Activated effector memory CD4-positive, alpha-beta T cell treated with anti-CD3 and anti-CD28 coated beads, Interleukin-2, amount 50 U/mL, for 16 hours (primary cell): ENCODE measurements around the gene PPDPF.
A peak's percentile ranks its signal among the peaks of the same experiment; 100 is the strongest.

Experiments used
- DNase-seq: peaks from one replicate; pipeline ENCODE4 v3.0.0-alpha.2; 2020

The PPDPF gene

DNA sequence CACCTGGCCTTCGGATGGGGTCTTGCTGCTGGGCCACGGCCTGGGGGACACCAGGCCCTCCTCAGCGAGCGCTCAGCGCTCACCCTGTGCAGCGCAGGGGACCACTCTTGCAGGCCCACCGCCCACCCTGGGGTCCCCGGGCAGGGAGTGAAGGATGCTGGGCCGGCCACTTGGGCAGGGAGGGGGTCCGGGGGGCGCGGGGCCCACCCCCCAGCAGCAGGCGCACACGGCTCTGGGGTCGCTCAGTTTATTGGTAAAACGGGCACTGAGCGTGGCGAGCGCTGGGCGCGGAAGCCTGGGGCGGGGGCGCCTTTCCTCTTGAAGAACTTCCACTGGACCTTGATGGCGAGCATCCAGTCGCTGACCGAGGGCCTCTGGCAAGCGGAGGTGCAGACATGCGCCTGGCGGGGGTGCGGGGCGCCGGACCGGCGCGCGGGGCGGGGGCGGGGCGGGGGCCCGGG, 32.8 kb upstream of the PPDPF start:
- no peak for DNase-seq

DNA sequence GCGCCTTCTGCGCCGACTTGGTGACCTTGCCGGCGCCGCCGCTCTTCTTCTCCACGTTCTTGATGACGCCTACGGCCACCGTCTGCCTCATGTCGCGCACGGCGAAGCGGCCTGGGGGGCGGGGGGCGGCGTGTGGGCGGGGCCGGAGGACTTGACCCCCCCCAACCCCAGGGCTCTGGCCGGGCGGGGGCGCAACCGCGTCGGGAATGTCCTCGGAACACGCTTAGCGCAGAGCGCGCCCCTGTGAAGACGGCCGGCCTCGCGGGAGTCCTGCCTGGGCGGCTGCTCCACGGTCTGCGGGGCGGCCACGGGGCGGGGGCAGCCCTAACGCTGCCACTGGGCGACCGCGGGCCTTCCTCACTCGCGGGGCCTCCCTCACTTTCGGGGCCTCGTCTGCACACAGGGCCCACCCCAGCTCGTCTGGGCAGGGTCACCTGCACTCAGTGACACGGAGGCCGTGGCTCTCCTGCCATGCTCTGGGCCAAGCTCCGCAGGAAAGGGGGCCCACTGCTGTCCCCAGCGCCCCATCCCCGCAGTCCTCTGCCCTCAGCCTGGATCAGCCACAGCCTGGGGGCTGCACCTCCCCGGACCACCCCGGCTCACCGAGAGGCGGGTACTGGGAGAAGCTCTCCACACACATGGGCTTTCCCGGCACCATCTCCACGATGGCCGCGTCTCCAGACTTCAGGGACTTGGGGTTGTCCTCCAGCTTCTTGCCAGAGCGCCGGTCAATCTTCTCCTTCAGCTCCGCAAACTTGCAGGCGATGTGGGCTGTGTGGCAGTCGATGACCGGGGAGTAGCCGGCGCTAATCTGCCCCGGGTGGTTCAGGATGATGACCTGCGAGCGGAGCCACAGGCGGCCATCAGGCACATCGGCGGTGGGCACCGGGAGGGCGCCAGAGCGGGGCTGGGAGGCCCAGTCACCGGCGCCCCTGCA, 32.0 kb upstream of the PPDPF start:
- no peak for DNase-seq

DNA sequence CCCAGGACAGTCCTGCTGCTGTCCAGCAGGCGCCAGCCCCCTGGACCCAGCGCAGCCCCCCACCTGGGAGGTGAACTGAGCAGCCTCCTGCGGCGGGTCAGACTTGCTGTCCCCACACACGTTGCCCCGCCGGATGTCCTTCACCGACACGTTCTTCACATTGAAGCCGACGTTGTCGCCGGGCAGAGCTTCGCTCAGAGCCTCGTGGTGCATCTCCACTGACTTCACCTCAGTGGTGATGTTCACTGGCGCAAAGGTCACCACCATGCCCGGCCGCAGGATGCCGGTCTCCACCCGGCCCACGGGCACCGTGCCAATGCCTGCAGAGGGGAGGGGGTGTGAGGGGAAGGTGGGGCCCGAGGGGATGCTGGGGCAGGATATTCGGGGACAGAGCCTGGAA, 30.1 kb upstream of the PPDPF start:
- DNase-seq, result no peak

DNA sequence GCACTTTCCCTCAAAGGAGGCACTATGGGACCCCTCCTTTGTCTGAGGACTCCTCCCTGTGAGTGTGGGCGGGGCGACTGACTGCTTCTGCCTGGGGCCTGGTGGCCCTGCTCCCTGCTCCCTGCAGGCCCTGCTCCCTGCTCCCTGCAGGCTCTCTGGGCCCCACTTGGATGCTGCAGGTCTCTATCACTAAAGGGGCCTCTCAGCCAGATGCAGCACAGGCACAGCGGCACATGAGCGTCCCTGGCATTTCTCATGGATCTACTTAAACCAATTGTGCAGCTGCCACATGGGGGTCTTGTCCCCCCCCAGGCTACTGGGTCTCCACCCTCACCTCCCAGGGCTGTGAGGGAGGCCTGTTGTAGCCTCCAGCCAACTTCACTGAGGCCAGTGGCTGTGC, 29.5 kb upstream of the PPDPF start:
- DNase-seq, result no peak

DNA sequence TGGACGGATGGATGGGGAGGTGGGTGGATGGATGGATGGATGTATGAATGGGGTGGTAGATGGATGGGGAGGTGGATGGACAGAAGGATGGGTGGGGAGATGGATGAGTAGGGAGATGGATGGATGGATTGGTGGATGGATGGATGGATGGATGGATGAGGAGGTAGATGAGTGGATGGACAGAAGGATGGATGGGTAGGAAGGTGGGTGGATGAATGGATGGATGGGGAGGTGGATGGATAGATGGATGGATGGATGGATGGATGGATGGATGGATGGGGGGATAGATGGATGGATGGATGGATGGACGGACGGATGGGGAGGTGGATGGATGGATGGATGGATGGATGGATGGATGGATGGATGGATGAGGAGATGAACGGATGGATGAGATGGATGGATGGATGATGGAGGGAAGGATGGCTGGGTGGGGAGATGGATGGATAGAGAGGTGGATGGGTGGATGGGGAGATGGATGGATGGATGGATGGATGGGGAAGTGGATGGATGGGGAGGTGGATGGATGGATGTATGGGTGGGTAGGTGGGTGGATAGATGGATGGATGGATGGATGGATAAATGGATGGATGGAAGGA, 28.8 kb upstream of the PPDPF start:
- DNase-seq, result no peak

DNA sequence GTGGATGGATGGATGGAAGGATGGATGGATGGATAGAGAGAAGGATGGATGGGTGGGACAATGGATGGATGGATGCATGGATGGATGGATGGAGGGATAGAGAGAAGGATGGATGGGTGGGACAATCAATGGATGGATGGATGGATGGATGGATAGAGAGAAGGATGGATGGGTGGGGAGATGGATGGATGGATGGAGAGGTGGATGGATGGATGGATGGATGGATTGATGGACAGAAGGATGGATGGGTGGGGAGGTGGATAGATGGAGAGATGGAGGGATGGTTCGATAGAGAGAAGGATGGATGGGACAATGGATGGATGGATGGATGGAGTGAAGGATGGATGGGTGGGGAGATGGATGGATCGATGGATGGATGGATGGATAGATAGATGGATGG, 28.0 kb upstream of the PPDPF start:
- DNase-seq, result no peak

DNA sequence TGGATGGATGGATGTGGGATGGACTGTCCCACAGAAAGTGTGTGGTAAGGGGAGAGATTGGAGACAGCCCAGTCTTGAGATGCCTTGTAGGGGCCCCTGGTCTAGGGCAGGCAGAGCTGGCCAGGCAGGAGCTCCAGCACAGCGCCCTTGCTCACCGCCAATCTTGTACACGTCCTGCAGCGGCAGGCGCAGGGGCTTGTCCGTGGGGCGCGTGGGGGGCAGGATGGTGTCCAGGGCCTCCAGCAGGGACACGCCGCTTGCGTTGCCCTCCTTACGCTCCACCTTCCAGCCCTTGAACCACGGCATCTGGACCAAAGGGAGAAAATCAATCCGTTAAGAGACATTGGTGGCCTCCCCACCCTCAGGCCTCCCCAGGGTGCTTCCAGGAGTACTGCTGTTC, 27.6 kb upstream of the PPDPF start:
- no peak for DNase-seq

DNA sequence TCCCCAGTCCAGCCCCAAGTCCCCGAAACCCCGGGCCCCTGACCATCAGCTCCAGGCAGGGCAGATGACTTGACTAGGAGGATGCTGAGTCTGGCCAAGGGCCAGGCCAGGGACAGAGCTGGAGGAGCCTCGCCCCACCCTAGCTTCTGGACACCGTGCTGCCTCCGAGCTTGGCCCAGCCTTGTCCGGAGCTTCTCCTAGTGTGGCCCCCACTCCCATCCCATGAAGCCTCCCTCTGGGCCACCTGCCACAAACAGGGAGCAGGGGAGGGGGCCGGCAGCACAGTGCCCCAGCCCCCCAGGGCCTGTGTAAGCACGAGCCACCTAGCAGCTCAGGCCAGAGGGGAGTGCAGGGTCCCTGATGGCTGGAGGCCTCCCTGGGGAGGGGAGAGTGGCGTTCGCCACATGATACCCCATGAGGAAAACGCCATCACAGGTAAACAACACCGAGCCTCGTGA, 27.0 kb upstream of the PPDPF start:
- no peak for DNase-seq

DNA sequence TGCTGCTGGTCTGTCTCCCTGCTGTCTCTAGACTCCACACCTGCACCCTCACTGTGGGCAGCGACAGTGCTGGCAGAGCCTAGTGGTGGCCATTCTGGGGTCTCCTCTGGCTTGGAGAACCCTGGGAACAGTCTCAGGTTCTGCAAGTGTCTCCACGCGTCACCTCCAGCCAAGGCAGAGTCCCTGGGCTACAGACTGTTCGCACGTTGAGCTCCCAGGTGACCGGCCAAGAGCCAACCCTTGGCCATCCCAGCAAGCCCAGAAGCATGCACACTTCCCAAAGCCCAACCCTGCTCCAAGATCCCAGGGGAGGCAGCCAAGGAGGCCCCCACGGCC, 26.5 kb upstream of the PPDPF start:
- no peak for DNase-seq

DNA sequence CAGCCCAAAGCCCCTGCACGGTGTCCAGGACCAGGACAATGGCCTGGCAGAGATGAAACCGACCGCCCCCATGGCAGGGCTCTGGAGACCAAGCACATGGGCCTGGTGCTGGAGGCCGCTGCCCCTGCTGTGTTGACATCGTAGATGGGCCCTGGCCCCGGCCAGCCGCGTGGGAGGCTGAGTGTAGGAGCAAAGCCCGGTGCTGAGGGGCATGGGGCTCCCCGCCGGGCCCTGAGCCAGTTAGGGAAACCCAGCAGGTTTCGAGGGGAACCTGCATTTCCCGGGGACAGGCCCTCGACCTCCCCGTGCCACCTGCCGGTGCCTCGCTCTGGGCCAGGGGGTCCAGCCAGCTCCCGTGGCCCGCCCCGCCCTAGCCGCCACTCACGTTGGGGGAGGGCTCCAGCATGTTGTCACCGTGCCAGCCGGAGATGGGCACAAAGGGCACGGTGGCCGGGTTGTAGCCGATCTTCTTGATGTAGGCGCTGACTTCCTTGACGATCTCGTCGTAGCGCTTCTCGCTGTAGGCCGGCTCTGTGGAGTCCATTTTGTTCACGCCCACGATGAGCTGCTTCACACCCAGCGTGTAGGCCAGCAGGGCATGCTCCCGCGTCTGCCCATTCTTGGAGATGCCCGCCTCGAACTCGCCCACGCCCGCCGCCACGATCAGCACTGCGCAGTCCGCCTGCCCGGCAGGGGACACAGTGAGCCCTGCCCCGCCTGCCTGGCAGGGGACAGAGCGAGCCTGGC, 26.0 kb upstream of the PPDPF start:
- no peak for DNase-seq

DNA sequence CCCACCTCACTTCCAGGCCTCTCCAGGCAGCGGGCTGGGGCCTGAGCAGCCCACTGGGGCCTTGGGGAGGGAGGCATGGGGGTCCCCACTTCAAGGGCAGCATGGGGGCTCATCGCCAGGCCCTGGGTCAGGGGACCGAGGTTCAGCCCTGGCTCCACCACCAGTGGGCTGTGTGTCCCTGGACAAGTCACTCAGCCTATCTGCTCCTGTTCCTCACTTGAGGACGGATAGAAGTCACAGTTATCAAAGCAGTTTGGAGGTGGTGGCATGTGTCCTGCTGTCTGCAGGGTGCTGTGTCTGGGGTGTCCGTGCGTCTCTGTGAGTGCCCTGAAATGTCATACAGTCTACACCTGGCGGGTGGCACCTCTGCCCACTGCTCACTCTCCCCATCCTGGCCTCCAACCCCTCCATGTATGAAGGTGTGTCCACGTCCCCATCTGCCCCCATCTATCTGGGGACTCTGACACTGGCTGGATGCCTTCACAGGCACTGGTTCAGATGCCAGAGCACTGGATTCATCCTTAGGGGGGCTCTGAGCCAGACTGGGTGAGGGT, 25.3 kb upstream of the PPDPF start:
- no peak for DNase-seq

DNA sequence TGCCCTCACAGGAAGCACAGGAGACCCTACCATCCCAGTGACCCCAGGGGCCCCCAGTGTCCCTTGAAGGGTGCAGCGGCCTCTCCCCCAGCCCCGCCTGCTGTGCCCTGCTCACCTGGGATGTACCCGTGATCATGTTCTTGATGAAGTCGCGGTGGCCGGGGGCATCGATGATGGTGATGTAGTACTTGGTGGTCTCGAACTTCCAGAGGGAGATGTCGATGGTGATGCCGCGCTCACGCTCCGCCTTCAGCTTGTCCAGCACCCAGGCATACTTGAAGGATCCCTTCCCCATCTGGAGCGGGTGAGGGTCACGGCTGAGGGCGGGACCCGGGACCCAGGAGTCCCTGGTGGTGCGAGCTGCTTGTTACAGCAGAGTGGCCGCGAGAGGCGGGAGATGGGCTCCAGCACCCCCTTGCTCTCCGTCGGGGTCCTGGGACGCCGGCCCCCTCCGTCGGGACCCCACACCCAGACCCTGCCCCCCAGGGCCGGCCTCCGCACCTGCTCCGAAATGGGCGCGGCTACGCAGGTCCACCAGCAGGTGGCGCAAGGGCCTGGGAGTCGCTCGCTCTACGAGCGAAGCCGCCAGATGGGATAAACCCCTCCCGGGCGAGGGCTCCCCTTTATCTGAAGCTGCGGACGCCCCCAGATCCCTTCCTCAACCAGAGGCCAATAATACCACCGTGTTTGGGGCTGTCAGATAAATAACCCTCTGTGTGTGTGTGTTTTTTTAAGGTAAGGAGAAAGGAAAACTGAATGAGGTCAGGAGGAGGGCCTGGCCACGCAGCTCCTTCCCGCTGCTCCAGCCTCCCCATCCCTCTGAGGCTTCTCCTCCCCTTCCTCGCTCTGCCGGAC, 24.6 kb upstream of the PPDPF start:
- peak; percentile 92 for DNase-seq

DNA sequence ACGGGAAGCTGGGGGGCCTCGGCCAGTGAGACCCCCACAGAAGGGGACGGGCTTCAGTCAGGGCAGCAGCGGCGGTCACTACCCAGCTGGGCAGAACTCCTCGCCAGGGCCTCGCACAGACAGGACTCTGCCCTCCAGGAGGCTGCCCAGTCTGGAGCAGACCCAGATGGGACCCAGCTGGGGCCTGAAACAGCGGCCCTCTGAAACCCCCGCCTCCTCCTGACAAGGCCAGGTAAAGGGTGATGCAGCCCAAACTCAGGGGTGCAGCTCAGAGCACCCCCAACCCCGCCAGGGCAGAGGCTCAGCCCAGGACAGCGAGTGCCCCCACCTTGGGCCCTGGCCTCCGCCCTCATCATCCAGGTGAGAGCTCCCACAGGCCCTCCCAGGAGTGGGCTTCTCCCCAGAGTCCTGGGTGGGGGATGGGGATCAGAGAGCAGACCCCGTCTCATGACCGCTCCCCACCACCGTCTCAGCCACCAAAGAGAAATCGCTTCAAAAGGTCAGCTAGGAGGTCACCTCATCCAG, 23.9 kb upstream of the PPDPF start:
- DNase-seq, result no peak

DNA sequence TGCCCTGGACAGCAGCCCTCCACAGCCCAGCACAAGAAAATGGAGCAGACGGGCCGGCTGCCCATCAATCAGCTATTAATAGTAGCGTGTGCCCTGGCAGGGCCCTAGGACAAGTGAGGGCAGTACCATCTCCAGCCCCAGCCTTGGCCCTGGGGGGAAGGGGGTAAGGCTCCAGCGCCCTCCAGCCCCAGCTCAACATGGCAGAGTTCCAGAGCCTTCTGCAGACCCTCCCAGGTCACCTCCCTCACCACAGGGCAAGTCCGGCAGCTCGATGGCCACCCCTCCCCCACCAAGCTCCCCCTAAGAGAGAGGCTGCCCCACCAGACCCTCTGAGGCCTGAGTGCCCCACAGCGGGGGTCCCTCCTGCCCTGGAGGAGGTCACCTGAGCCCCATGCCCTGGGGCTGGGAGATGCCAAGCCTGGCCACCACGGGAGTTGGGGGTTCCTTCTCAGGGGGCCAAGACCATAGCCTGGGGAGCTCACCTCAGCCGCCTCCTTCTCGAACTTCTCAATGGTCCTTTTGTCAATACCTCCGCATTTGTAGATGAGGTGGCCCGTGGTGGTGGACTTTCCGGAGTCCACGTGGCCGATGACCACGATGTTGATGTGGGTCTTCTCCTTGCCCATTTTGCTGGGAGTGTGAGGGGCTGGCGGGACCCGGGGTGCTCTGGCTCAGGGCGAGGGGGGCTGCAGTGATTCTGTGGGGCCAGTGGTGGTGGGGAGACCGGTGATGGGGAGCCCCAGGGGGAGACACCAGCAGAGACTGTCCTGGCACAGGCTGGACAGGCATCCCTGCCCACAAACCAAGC, 23.2 kb upstream of the PPDPF start:
- DNase-seq, result no peak

DNA sequence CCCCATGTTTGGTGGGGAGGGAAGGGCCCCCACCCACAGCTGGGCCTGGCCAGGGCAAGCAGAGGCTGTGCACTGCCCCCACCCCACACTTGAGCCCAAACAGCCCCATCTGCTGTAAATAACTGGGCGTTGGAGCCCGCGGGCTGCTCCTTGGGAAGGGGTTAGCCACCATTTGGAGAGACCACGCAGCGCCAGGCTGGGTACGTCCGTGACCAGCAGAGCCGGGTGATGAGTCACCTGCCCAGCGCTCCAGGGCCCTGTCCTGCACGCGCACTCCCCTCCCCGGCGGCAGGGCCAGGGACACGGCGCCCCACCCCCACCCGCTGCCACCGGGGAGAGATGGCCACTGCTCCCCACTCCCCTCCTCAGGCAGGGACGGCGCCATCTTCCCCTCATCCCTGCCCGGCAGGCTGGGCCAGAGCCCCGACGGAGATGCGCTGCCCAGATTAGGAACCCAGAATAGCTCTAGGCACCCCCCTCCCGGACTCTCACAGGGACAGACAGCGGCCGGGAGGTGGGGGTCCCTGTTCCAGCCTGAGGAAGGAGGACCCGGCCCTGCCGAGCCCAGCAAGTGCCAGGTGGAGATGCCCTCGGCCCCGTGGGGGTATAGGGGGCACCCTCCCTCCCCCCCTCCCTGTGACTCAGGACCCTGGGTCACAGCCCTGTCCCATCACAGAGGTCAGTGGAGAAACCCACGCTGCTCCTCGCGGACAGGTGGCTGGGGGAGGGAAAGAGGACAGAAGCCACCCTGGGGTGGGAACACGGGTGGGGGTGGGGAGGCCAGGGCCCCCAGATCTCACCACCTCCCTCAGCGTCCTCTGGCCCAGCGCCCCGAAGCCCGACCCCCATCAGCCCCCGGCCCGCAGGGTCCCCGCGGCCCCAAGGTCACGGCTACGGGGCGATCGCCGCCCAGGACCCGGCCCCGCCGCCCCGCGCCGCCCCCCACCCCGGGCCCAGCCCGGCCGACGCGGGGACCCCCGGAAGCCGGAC, 22.3 kb upstream of the PPDPF start:
- DNase-seq, result no peak

DNA sequence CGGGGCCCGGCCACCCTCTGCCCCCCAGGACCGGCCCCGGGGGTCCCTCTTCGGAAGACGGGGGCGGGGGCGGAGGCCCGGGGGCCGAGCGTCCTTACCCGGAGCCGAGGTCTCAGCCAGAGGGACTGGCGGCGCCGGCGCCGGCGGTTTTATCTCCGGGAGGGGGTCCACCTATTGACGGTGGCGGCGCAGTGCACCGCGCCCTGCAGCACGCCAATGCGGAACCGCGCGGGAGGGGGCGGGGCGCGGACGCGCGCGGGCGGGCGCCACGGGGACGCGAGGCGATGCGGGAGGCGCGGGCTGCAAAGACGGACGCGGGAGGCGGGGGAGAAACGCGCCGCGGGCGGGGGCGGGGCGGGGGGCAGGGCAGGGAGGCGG, 21.6 kb upstream of the PPDPF start, which contains the start of gene EEF1A2:
TSS of gene EEF1A2 (minus strand) at position 124 of the 378 bp plus-strand sequence. CDS start 1,320 bp downstream, outside the sequence.
- peak; percentile 85 for DNase-seq

DNA sequence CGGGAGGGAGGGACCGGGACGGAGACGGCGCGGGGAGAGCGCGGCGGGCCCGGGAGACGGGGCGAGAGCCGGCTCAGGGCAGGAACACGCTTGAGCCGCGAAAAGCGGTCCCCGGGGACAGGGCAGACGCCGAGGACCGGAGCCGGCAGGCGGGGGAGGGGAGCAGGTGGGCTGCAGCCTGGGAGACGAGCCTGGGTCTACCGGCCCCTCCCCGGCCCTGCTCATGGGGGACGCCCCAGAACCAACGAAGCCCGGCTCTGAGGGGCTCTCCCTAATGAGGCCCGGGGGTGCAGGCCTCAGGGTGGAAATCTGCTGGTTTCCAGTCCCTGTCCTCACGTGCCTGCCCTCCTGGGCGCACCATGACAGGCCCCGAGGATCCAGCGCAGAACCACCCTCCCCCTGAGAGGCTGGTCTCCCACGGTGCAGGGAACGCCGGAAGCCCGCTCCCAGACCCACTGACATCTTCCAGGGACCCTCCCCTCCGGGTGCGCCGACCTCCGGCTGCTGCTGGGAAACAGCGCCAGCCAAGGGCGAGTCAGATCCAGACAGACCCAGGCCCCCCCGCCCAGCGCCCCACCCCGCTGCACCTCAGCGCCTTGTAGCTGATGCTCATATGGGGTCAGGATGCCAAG, 21.1 kb upstream of the PPDPF start:
- no peak for DNase-seq

DNA sequence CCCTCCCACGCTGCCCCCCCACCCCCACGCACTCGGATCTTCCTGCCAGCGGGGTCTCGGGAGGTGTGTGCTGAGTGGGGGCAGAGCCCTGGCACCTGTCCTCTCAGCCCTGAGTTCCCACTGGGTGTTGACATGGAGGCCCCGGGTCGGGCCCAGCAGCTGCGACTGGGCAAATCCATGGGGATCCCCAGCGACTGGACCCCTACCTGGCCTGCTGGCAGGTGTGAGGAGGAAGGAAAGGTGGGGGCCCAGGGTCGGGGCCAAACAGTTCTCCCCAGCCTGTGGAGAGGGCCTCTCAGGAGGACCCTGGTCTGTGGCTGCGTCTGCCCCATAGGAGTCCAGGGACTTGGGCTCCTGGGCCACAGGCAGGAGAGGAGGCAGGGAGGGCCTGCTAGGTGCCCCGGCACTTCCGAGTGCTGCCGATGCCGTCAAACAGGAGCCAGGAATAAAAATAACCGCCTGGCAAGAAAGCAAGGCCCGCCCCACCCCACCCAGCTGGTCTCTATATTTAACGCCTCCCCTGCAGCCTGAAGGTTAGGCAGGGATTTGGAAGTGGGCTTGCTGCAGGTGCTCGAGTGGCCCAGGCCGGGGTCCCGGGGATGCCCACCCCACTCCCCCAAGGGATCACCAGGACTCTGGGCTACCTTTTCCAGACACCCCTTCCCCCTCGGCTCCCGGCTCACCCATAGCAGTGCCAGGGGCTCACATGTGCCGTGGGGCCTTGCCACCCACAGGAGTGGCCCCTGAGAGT, 20.2 kb upstream of the PPDPF start:
- no peak for DNase-seq
